HEK293T (cell line): ENCODE data around the gene FBXO9.
"Not testable (repeated sequence)": the region's sequence is repeated elsewhere in the genome, so short reads cannot be mapped to it uniquely, and the experiment has no call there.

Experiments used
- CTCF ChIA-PET: fragments of 350-600 bp; formaldehyde crosslinking; extraction: SDS; loops from one replicate; lab custom pipeline; 2021; ENCODE audit warnings: antibody characterized with exemption, inconsistent platforms; lab: Yijun Ruan, JAX
- POLR2A ChIA-PET: fragments of 350-600 bp; formaldehyde crosslinking; extraction: SDS; loops from one replicate; lab custom pipeline; 2020; ENCODE audit warnings: antibody characterized with exemption, inconsistent platforms; lab: Yijun Ruan, JAX
- DNase-seq: peaks from one replicate; pipeline ENCODE4 v3.0.0; 2012; ENCODE audit warnings: mixed read lengths; ENCODE audit errors: extremely low spot score
- ARNT ChIP-seq: fragments of 450-650 bp; IDR thresholded peaks from 2 replicates; pipeline ENCODE4 v1.6.1; 2017; ENCODE audit warnings: mild to moderate bottlenecking
- BHLHE40 ChIP-seq: fragments of 450-650 bp; IDR thresholded peaks from 2 replicates; pipeline ENCODE4 v1.6.1; 2016; ENCODE audit warnings: mild to moderate bottlenecking, moderate library complexity, borderline replicate concordance
- CTBP1 ChIP-seq: fragments of 450-650 bp; IDR thresholded peaks from 2 replicates; pipeline ENCODE4 v1.6.1; 2016; ENCODE audit warnings: borderline replicate concordance
- ELF4 ChIP-seq: fragments of 450-650 bp; IDR thresholded peaks from 2 replicates; pipeline ENCODE4 v1.6.1; 2017; ENCODE audit warnings: antibody characterized with exemption
- FOXA1 ChIP-seq: fragments of 450-650 bp; IDR thresholded peaks from 2 replicates; pipeline ENCODE4 v1.6.1; 2016; ENCODE audit warnings: mild to moderate bottlenecking
- FOXK2 ChIP-seq: fragments of 450-650 bp; IDR thresholded peaks from 2 replicates; pipeline ENCODE4 v1.6.1; 2016; ENCODE audit warnings: mild to moderate bottlenecking
- FOXM1 ChIP-seq: fragments of 450-650 bp; IDR thresholded peaks from 2 replicates; pipeline ENCODE4 v1.6.1; 2017; ENCODE audit warnings: mild to moderate bottlenecking, borderline replicate concordance
- HDGF ChIP-seq: fragments of 450-650 bp; IDR thresholded peaks from 2 replicates; pipeline ENCODE4 v1.6.1; 2017; ENCODE audit warnings: antibody characterized with exemption, borderline replicate concordance
- L3MBTL2 ChIP-seq: fragments of 450-650 bp; conservative IDR thresholded peaks from 2 replicates; pipeline ENCODE4 v1.6.1; 2016; ENCODE audit warnings: mild to moderate bottlenecking
- LEF1 ChIP-seq: fragments of 450-650 bp; IDR thresholded peaks from 2 replicates; pipeline ENCODE4 v1.6.1; 2017; ENCODE audit warnings: mild to moderate bottlenecking, borderline replicate concordance
- NFRKB ChIP-seq: fragments of 450-650 bp; IDR thresholded peaks from 2 replicates; pipeline ENCODE4 v1.6.1; 2016; ENCODE audit warnings: mild to moderate bottlenecking, moderate library complexity
- SP1 ChIP-seq: fragments of 450-650 bp; IDR thresholded peaks from 2 replicates; pipeline ENCODE4 v1.6.1; 2017
- SUZ12 ChIP-seq: fragments of 450-650 bp; IDR thresholded peaks from 2 replicates; pipeline ENCODE4 v1.6.1; 2016; ENCODE audit warnings: mild to moderate bottlenecking
- TARDBP ChIP-seq: fragments of 450-650 bp; IDR thresholded peaks from 2 replicates; pipeline ENCODE4 v1.6.1; 2016
- ZNF384 ChIP-seq: fragments of 450-650 bp; IDR thresholded peaks from 2 replicates; pipeline ENCODE4 v1.6.1; 2016
- TF ChIP-seq, protein P1 (sequence below): fragments of 450-650 bp; IDR thresholded peaks from 2 replicates; pipeline ENCODE4 v1.6.1; 2016

Gene FBXO9

DNA sequence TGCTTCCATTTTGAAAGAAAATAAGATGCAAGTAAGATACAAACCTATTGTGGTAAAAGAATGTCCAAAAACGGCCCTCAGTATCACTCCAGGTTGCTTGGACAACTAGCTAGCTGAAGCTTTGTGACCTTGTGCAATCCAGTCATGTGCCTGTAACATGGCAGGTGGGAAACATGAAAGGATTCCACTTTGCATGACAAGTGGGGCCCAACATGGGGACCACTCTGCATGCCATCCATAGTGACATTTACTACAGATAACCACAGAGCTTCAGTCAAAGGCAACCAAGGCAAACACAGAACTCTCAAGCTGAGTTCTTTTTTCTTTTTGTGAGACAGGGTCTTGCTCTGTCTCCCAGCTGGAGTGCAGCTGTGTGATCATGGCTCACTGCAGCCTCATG is 15.8 kb upstream of the FBXO9 start:
- ChIA-PET POLR2A (interaction anchor here (1.0 kb wide), 1 partner anchor 16 kb away, joined by 3 read pairs; the partner anchor contains the start of gene FBXO9), CTCF (no interaction called here)
- no peak for DNase-seq
- TF ChIP-seq ZNF384 (no peak), ELF4 (no peak), SUZ12 (no peak), BHLHE40 (no peak), FOXM1 (no peak), FOXK2 (no peak), SP1 (no peak), TARDBP (no peak), CTBP1 (no peak), LEF1 (no peak), FOXA1 (no peak), L3MBTL2 (no peak), HDGF (no peak), NFRKB (no peak), ARNT (no peak)
- TF ChIP-seq, protein P1, sequence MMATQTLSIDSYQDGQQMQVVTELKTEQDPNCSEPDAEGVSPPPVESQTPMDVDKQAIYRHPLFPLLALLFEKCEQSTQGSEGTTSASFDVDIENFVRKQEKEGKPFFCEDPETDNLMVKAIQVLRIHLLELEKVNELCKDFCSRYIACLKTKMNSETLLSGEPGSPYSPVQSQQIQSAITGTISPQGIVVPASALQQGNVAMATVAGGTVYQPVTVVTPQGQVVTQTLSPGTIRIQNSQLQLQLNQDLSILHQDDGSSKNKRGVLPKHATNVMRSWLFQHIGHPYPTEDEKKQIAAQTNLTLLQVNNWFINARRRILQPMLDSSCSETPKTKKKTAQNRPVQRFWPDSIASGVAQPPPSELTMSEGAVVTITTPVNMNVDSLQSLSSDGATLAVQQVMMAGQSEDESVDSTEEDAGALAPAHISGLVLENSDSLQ, result no peak

DNA sequence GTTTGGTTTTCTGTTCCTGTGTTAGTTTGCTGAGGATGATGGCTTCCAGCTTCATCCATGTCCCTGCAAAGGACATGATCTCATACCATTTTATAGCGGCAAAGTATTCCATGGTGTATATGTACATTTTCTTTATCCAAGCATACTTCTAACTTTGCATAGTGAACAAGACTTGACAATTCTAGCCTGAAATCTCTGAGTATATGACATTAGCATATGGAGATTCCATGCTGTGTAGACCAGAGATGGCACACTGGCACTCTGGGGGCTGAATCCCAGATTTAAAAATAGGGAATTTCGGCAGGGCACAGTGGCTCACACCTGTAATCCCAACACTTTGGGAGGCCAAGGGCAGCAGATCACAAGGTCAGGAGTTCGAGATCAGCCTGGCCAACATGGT is 13.1 kb upstream of the FBXO9 start:
- CTCF ChIA-PET, POLR2A ChIA-PET: not testable (repeated sequence)

DNA sequence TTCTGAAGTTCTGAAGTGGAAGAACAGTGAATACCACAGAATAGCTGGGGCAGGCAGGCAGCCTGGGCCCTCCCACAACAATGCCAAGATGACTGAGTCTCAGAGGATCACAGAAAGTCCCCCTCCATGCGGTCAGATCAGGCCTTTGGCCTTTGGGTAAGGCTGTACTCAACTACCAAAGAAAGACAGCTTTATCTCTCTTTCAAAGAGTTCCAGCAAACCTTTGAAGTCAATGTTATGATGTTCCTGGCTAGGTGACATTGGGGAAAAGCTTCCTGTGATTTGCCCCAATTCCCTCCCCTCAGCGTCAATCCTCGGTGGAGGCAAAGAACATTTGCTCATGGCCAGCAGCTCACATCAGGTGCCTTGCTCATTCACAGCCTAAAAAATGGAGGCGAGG is 10.7 kb upstream of the FBXO9 start:
- POLR2A ChIA-PET, result interaction anchor here (2.4 kb wide), 1 partner anchor 12 kb away, joined by 6 read pairs; no protein-coding TSS in a partner anchor
- no peak for DNase-seq
- CTCF ChIA-PET, result no interaction called here
- TF ChIP-seq SUZ12 (no peak), FOXM1 (no peak), SP1 (no peak), ELF4 (no peak), LEF1 (no peak), HDGF (no peak), FOXK2 (no peak)

More for the DNA sequence above, 13.1 kb upstream of the FBXO9 start:
- not testable (repeated sequence) for DNase-seq

GRCh38 chr6:53055873-53056272 is 9.3 kb upstream of the FBXO9 start:
- ChIA-PET POLR2A (interaction anchor here (1.0 to 2.4 kb wide), 3 partner anchors 10 to 61 kb away, joined by 3 to 6 read pairs (median 3); no protein-coding TSS in a partner anchor), CTCF (interaction anchor here (0.6 kb wide), 1 partner anchor 58 kb away, joined by 3 read pairs; no protein-coding TSS in a partner anchor)
- DNase-seq, result no peak
- TF ChIP-seq ZNF384, result no peak
- TF ChIP-seq NFRKB, result no peak
- TF ChIP-seq, protein P1, result no peak
- no peak for TF ChIP-seq SUZ12
- TF ChIP-seq L3MBTL2, result no peak
- TF ChIP-seq CTBP1, result no peak
- TF ChIP-seq HDGF, result no peak
- no peak for TF ChIP-seq FOXA1
- TF ChIP-seq LEF1, result no peak
- TF ChIP-seq FOXK2, result no peak
- TF ChIP-seq FOXM1, result no peak
- TF ChIP-seq TARDBP, result no peak
- TF ChIP-seq BHLHE40, result no peak
- TF ChIP-seq ELF4, result no peak
- no peak for TF ChIP-seq ARNT

- no peak for DNase-seq
- no peak for TF ChIP-seq ZNF384
- TF ChIP-seq SUZ12, result no peak
- no peak for TF ChIP-seq SP1
- TF ChIP-seq NFRKB, result no peak
- no peak for TF ChIP-seq L3MBTL2
- TF ChIP-seq CTBP1, result no peak
- no peak for TF ChIP-seq LEF1
- TF ChIP-seq, protein P1, result no peak
- no peak for TF ChIP-seq FOXK2
- no peak for TF ChIP-seq BHLHE40
- TF ChIP-seq TARDBP, result no peak
- no peak for TF ChIP-seq ELF4
- TF ChIP-seq FOXA1, result no peak
- TF ChIP-seq FOXM1, result no peak
- TF ChIP-seq ARNT, result no peak
- no peak for TF ChIP-seq HDGF
- CTCF ChIA-PET, result interaction anchor here (0.6 kb wide), 1 partner anchor 58 kb away, joined by 3 read pairs; no protein-coding TSS in a partner anchor
- POLR2A ChIA-PET, result interaction anchor here (1.0 to 2.4 kb wide), 3 partner anchors 10 to 62 kb away, joined by 3 to 6 read pairs (median 3); no protein-coding TSS in a partner anchor
Measured at GRCh38 chr6:53056273-53056672, 8.9 kb upstream of the FBXO9 start.

GRCh38 chr6:53058388-53059195 is 6.6 kb upstream of the FBXO9 start:
- DNase-seq, result no peak
- TF ChIP-seq ARNT (no peak), SP1 (no peak), NFRKB (no peak), FOXA1 (no peak), CTBP1 (no peak), FOXM1 (no peak), L3MBTL2 (no peak), LEF1 (no peak), BHLHE40 (no peak), FOXK2 (no peak), TARDBP (no peak), ZNF384 (no peak), HDGF (no peak), ELF4 (no peak), SUZ12 (no peak)
- TF ChIP-seq, protein P1, result no peak
- ChIA-PET CTCF (interaction anchor here (0.7 kb wide), 1 partner anchor 540 kb away, joined by 4 read pairs; no protein-coding TSS in a partner anchor), POLR2A (no interaction called here)
